ENCODE measurements around the gene ARHGAP40.

DNA sequence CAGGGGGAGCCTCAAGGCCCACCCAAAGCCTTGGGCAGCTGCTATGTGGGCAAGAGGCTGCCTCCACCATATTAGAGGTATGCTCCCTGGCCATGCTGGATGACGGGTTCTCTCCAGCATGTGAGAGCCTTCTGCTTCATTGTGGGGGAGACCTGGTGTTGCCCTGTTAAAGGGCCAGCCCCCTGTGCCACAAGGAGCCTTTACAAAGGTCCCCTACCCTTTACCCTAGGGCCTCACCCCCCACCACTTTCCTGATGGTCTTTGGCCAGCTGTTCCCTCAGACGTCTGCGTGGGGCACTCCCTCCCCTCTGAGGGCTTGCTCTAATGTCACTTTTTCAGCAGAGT lies 15.5 kb upstream of the ARHGAP40 start:
- TF ChIP-seq, protein P1, sequence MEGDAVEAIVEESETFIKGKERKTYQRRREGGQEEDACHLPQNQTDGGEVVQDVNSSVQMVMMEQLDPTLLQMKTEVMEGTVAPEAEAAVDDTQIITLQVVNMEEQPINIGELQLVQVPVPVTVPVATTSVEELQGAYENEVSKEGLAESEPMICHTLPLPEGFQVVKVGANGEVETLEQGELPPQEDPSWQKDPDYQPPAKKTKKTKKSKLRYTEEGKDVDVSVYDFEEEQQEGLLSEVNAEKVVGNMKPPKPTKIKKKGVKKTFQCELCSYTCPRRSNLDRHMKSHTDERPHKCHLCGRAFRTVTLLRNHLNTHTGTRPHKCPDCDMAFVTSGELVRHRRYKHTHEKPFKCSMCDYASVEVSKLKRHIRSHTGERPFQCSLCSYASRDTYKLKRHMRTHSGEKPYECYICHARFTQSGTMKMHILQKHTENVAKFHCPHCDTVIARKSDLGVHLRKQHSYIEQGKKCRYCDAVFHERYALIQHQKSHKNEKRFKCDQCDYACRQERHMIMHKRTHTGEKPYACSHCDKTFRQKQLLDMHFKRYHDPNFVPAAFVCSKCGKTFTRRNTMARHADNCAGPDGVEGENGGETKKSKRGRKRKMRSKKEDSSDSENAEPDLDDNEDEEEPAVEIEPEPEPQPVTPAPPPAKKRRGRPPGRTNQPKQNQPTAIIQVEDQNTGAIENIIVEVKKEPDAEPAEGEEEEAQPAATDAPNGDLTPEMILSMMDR (IDR thresholded peaks at IDR 0.05): no peak
- TF ChIP-seq POLR2A (IDR thresholded peaks at IDR 0.05): no peak

Data from thyroid gland (tissue), 4 donors.